Hematopoietic multipotent progenitor cell treated with erythropoietin and hydrocortisone succinate and interleukin-3 and kit ligand, for 17 days (in vitro differentiated cells): ENCODE results near the gene RNU1-4.
"Not testable (repeated sequence)": the region's sequence is repeated elsewhere in the genome, so short reads cannot be mapped to it uniquely, and the experiment has no call there.

ENCODE experiments used
- DNase-seq: peaks from one replicate; pipeline ENCODE4 v3.0.0-alpha.2; 2015; ENCODE audit warnings: low spot score

Gene RNU1-4

DNA sequence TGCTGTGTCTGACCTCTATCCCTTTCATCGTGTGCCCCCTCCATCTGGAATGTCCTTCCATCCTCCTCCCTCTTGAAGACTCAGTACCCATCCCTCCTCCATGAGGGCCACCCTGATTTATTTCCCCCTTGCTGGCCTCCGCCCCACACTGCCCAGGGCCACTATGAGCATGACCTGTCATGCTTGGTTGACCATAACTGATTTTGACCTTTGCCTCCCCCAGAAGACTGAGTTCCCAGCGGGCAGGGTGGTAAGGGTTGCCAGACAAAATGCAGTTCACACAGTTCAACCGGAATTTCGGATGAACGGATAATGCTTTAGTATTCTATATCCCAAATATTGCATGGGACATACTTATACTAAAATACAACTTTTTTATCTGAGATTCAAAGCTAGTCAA, 31.6 kb upstream of the RNU1-4 start:
- not testable (repeated sequence) for DNase-seq

DNA sequence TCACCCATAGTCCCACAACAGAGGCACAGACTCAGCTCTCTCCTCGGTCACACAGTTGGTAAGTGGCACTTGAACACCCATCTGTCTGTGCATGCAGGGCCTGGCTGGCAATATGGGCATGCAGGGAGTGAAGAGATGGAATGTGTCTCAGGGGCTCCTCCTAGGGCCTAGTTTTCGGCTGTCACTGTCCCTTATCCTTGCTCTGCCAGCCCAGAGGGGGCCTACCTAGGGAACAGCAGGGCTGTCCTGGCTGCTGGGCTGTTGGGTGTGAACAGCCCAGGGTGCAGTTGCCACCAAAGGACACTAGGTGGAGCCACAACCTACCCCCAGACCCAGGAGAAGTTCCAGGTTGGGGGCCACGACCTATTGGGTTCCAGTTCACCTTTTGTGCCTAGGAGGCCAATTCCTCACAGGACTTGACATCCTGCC, 30.6 kb upstream of the RNU1-4 start:
- DNase-seq = peak; percentile 17

DNA sequence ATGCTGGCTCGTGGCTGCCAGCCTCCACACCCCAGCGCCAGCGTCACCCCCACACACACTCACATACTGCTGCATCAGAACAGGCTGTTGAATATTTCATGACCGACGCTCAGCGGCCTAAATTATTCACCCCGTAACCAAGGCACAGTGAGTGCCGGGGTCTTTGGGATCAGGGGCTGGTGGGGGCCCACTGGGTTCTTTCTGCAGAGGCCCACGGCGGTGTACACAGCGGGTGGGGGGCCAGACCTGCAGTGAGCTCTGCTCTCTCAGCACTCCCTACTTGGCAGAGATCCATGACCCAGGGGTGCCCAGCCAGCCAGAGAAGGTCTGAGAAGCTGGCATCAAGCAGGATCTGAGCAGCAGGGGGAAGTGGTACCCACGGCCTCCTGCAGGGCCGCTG, 29.7 kb upstream of the RNU1-4 start:
- DNase-seq = not testable (repeated sequence)

DNA sequence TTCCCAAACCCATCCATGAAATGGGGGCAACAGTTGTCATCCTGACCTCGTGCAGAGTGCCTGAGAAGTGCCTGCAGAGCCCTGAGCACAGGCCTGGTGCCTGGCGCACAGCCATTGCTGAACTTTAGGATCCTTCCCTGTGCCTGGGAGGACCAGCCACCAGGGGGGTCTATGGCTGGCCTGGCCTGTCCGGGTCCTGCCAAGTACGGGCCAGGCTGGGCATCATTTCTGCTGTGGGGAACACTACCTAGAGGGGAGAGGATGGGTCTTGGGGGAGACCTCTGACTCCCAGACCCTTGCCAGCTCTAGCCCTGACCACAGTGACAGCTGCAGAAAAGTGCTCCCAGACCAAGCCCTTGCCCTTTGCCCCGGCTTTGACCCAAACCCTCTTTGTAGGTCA, 28.2 kb upstream of the RNU1-4 start:
- DNase-seq = not testable (repeated sequence)

DNA sequence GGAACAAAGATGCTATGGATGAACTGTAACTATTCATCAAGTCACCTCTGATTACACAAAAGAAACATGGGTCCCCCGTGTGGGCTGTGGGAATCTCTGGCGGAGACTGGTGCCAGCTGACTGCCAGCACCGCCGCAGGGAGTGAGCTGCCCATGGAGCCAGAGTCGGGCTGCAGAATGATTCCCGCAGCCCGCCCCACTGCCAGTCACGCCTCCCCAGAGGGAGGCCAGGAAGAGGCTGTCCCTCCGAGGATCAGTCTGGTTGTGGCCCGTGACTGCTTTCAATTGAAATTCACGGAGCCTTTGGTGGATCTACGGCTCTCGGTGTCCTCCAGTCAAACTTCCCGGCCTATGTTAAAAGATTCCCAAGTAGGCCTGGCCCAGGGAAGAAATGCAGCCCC, 27.7 kb upstream of the RNU1-4 start:
- DNase-seq = not testable (repeated sequence)

DNA sequence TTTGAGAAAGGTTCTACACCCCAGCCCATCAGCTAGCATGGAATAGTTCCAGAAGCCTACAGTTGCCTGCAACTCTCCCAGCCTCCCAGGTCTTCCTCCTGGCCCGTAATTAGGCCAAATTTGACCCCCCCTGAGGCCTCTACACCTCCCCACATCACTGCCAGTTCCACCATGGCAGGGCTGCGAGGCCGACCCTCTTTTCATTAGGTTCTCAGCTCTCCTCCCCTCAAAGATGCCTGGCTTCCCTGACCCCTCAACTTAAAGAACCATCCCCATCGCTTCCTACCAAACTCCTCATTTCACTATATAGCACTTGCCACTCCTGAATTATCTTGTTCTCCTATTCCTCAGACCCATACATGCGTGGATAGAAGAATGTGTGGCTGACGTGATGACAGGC, 27.3 kb upstream of the RNU1-4 start:
- not testable (repeated sequence) for DNase-seq

DNA sequence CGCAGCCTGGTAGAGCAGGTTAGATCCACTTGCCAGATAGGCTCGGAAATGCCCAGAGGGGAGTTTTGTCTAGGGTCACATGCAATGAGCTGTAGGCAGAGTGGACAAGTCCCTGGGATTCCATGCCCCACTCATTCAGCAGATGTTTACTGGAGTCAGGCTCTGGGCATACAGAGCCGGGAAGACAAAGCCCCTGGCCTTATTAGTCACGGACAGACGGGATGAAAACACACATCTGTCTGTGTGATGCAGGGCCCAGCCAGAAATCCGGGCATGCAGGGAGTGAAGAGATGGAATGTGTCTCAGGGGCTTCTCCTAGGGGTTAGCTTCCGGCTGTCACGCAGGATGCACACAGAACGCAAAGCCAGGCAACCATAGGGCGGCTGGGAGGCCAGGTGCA, 26.8 kb upstream of the RNU1-4 start:
- DNase-seq = not testable (repeated sequence)

DNA sequence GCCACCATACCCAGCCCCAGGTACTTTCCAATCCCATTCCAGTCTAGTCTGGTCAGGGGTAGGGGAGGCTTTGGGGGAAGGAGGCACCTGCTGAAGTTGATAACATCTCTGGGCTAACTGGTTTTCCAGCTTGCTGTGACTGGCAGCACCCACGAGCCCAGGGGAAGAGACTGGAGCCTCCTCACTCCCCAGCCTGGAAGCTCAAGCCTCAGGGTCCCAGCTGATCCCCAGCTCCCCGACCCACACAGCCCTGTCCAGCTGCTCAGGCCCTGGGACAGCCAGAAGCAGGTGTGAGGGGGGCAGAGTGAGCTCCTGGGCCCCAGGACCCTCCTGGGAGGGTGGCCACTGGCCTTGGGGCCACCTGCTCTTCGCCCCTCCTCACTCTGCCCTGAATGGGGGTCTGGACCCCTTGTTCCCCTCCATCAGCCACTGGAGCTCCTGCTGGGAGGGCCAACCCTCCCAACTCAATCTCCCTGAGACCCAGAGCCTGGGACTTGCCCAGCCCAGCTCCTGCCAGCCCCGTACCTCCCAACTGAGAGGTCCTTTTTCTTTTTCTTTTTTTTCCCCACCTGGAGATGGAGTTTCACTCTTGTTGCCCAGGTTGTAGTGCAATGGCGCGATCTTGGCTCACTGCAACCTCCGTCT, 23.5 kb upstream of the RNU1-4 start:
- DNase-seq = no peak

DNA sequence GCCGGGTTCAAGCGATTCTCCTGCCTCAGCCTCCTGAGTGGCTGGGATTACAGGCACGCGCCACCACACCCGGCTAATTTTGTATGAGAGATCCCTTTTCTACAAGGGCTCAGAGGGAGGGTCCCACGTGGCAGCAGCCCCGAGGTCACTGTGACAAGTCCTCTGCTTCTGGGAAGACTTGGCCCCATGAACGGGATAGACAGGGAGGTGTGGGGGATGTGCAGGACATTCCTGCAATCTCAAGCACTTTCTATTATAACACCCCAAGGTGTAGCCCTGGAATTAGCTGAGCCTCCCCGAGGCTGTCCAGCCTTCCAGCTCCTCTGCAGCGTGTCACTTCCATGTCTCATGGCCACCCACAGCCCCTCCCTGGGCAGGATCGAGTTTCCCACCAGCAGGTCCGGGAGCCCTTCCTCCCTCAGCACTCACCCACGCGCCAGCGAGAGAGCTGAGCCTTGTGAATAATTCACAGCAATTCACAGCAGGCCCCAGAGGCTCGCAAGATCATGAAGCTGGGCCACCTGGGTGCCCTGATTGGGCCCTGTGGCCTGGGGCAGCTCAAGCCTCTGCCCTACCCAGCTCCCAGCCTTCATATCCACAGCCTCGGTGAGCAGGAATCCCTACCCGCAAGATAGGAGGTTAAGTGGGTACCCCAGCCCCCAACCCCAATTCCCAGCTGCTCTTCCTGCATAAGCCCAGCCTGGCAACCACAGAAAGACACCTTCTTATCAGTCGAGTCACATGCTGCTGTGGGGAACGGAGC, 22.8 kb upstream of the RNU1-4 start:
- DNase-seq = no peak

DNA sequence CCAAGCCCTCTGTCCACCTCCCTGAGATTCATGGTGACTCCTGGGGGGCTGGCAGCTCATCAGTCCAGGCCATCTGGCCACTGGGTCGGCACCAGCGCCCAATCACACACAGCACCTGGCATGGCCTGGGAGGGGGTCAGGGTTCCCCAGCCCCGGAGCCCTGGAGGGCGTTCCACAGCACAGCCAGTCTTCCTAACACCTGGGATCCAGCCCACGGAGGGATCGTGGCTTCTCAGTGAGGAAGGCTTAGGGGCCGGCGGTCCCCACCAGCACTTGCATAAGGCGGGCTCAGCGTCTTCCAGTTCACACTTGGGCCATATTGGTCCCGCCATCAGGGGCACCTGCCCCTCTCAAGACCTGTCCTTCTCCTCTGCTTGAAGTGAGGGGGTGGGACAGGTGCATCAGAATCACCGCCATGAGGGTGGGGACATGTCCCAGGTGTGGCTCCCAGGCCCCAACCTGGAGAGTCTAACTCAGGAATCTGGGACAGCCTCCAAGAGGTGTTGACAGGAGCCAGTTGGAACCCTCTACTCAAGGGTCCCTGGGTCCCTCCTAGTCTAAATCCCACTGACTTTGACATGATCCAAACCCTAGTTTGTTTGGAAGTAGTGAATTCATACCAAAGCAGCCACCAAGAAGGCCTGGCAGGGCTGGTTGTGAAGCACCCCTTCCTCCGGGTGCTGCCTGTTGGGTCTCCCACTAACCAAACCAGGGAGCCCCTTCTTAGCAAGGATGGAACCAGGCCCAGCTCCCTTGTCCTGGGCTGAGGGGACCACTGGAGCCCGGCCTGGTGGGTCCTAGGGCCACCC, 22.0 kb upstream of the RNU1-4 start:
- not testable (repeated sequence) for DNase-seq

DNA sequence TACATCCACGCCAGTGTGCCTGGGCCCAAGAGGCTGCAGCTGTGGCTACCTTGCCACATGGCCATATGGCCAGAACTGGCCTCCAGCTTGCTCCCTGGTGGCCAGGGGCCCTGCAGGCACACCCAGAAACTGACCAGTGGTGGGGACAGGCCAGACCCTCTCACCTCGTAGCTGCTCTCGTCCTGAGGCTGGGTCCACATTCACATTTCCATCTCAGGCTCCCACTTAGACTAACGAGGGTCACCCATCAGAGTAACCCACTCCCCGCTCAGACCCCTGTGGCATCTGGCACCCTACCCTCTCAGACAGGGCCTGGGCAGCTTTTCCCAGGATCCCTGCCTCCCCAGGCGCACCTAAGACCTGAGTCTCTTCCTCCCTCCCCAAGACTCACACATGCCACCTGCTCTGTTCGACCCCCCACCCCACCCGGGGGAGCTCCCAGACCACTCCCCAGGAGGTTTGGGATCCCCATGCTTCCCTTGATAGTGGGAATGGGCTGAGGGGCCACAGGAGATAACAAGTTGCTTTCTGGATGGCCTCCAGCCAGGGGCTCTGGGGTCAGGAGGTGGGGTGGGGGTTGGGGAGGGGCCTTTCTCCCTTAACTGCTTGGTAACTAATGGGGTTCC, 21.3 kb upstream of the RNU1-4 start:
- DNase-seq = no peak

DNA sequence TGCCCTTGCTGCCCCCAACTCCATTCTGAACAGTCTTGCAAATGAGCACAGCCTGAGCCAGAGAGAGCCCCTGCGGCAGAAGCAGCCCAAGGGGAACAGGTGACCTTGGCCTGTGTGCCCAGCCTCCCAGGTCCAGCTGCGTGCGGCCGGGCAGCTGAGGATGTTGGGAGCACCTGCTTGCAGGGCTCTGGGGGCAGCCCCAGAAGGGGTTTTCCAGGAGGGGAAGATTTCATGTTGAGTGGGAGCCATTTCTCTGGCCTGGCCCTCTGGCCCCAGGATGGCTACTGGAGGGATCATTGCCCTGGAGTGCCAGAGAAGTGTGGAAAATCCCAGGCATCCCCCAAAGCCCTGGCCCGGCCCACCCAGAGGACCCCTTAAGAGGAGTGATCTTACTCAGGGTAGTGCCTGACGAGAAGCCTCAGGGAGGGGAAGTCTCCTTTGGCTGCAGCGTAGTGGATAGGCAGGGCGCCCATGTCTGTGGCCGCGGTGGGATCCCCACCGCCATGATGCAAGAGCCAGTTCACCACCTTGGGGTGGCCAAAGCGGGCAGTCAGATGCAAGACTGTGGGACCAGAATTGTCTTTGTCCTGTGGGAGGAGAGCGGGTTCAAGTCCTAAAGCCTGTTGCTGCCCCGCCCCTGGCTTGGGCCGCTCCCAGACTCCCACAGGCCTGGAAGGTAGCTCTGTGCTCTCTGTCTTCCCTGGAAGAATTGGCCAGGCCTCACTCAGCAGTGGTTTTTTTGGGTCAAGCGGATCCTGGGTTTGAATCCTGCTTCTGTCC, 20.6 kb upstream of the RNU1-4 start:
- no peak for DNase-seq

DNA sequence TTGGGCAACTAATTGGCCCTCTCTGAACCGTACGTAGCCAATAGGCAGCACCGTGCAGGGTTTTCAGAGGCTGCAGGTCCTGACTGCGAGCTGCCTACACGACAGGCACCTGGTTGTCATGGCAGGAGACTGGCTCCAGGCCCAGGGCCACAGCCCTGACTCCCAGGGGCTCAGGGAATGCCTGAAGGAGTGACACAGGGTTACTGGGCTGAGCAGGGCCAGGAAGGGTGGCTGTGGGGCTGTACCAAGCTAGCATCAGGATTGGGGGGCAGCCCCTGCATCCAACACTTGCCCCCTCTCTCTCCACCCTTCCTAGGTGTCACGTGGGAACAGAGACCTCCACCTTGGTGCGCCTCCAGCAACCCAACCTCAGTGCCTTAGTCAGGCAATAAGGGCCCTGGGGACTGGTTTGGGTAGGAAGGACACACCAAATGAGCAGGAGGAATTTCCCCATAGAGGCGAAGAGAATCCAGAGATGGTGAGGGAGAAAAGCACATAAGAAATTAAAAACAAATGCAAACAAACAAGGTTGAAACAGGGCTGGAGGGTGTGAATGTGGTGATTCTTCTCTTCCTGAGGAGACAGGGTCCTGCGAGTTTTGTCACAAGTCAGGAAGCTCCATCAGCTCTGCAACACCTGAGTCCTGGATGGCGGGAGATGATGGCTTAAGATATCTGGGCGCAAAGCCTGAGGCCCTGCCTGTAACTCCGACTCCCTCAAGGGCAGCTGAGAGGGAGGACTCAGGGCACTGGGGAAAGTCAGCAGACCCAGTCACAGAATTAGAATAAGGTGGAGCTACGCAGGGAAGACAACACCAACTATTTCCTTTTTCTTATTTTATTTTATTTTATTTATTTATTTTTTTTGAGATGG, 19.7 kb upstream of the RNU1-4 start:
- DNase-seq = no peak

DNA sequence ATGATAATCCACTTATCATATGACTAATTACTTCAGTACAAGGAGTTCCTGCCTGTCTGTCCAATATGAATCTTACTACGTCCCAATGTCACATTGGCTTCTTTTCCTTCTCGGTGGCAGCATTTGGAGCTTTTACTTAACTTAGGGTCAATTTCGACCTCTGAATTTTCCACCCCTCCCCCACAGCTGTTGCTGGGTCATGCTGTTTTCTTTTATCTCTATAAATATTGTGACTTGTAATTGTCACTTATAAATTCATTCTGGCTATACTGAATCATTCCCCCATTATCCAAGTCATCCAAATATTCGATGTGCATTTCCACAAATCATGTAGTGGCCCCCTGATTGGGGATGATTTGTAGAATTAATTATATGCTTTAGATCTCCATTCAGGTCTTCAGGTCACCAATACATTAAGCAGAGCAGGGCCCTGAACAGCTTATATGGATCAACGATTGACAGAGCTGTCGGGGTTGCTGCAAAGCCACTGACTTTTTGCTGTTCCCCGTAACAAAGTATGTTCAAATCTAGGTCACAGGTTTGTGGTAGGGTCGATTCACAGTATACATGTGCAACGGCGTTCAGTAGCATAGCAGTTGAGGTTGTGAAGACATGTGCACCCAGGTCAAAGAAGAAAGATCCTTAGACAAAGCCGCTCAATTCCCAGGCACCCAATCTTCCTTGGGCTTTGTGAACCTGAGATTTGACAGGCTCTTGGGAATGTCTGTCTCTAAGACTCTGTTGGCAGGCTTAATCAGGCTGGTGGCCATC, 18.3 kb upstream of the RNU1-4 start:
- DNase-seq = peak; percentile 3

DNA sequence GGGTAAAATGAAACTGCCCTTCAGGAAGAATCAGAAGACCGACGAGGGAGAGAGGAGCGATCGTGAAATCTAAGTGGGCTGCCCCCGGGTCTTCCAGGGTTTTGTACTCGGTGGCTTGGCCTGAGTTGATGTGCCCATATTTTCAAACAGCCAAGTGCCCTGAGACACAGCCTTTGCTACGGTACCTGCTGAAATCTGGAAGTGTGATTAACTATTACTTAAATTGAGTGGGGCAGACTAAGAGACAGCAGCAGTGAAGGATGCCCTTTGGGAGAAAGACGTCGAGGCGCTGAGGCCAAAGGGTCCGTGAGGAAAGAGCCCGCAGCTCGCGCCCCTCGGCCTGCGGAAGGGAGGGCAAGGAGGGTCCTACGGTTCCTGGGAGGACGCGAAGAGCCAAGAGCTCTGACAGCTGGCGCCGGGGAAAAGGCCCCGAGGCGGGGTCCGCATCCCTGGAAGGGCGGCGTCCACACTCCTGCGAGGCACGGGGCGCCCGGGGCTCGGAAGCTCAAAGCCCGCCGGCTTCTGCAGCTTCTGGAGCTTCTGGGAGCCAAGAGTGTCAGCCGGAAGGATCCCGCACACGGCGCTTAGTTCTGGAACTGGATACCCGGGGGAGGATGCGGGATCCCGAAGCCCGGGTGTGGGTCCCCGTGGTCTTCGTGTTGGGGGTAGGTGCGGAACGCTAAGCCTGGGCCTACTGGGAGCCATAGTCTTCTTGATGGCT, 15.4 kb upstream of the RNU1-4 start:
- peak; percentile 2 for DNase-seq

DNA sequence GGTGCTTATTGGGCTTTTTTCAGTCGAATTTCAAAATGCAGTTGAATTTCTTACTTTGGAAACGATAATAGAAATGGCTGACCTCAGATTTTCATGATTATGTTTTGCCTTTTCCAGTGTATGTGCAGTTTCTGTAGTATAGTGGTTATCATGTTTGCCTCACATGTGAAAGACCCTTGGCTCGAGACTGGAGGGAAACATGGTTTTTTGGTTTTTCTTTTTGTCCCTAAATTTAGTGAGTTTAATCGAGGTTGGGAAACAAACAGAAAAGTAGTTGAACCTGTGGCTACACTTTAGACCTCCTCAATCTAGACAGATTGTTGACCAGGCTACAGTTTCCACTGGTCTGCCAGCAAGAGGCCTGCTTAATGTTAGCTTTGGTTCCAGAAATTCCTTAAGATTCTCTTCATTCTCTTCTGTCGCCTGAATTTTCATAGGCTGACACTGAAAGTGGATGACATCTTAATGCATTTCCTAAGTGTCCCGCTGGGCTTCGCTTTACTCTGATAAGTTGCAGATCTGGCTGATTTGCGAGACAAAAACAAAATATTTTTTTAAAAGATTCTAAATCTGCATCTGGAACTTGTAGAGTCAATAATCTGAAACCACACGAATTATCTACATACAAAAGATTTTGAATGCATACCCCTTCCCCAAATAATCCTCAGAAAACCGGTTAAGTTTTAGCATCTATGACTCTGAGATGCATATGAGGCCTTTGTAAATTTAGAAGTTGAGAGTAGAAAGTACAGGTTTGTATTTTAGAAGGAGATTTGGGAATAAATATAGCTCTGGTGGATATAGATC, 14.7 kb upstream of the RNU1-4 start:
- DNase-seq = peak; percentile 14

DNA sequence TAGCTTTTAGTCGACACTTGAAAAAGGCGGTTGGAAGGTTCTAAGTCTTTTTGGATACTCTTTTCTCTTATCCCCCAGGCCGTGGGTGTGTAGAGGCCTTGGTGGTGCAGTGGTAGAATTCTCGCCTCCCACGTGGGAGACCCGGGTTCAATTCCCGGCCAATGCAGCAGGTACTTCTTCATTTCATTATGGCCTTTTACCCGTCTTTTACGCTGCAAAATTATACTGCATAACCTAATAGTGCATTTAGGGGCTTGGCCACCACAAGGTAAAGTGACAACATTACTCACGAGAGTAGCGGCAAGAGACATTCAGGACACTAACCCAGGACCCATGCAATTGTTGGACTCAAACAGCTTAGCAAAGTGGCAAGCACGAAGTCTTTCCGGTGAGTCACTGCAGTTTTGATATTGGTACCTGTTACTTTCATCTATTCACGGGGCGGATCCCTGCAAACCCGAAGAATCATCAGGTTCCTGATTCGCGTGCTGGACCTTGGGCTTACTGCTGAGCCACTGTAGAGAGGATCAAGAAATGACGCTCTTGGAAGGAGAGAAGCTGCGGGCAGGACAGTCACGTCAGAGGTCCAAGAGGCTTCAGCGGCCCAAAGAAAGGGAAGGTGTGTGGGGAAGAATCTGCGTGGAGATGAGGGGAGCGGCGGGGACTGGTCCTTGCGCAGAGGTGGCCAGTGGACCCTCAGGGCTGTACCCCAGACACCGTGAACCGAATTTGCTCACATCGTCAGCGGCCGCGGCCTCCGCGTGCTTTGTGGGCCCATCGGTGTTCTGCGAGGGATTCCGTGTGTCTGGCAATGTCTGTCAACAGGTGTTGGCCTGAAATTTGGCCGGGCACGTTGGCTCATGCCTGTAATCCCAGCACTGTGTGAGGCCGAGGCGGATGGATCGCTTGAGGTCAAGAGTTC, 12.9 kb upstream of the RNU1-4 start:
- DNase-seq = peak; percentile 5
